ENCODE data around the gene FAM20C.

DNA sequence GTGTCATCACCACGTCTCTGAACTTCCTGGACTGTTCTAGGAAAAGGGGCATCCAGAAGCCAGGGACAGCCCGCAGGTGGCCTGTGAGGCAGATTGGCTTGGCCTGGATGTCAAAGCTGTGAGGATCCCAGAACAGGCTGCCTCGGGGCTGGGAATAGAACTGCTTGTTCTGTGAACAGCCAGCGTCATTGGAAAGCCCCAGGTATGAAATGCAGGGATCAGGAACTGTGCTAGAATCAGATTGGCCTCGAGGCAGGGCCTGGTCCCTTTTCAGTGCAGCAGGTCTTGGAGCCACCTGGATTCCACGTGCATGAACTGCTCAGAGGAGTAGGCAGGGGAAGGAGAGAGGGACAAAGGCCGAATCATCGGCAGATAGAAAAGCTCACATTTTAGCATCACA lies 44.6 kb downstream of the FAM20C start:
- TF ChIP-seq, protein P1, sequence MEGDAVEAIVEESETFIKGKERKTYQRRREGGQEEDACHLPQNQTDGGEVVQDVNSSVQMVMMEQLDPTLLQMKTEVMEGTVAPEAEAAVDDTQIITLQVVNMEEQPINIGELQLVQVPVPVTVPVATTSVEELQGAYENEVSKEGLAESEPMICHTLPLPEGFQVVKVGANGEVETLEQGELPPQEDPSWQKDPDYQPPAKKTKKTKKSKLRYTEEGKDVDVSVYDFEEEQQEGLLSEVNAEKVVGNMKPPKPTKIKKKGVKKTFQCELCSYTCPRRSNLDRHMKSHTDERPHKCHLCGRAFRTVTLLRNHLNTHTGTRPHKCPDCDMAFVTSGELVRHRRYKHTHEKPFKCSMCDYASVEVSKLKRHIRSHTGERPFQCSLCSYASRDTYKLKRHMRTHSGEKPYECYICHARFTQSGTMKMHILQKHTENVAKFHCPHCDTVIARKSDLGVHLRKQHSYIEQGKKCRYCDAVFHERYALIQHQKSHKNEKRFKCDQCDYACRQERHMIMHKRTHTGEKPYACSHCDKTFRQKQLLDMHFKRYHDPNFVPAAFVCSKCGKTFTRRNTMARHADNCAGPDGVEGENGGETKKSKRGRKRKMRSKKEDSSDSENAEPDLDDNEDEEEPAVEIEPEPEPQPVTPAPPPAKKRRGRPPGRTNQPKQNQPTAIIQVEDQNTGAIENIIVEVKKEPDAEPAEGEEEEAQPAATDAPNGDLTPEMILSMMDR (conservative IDR thresholded peaks at IDR 0.05; ENCODE audit: low read depth, low read length): no peak
- no peak for TF ChIP-seq EZH2phosphoT487 (IDR thresholded peaks at IDR 0.05; ENCODE audit: borderline replicate concordance, low read length)

Data from PC-3 (cell line).